Spinal cord (tissue), 10 donors: ENCODE data around the gene TOM1. TPM values are rescaled to one million over a fixed set of nuclear protein-coding genes. Genes with fewer than 3 reads are reported as not detected.

ENCODE experiments used
- DNase-seq, 6 donors: peaks; one replicate each; pipeline versions ENCODE4 v3.0.0 to v3.0.0-alpha.2; 2013 to 2015; ENCODE audit warnings: low spot score in 6 of 6, low read depth in 4 of 6
- H3K27ac ChIP-seq: one replicate; pipeline ENCODE4 v1.5.1; 2013; ENCODE audit warnings: low read depth, low read length, control low read depth
- H3K27me3 ChIP-seq: one replicate; pipeline ENCODE4 v1.6.1; 2013; ENCODE audit warnings: low read length; ENCODE audit not compliant: control insufficient read depth, insufficient read depth
- H3K36me3 ChIP-seq: one replicate; pipeline ENCODE4 v1.6.1; 2013; ENCODE audit warnings: low read length; ENCODE audit not compliant: control insufficient read depth, insufficient read depth
- H3K4me1 ChIP-seq: one replicate; pipeline ENCODE4 v1.6.1; 2013; ENCODE audit warnings: low read length; ENCODE audit not compliant: control insufficient read depth, insufficient read depth
- H3K4me3 ChIP-seq: one replicate; pipeline ENCODE4 v1.5.1; 2013; ENCODE audit warnings: low read depth, low read length, control low read depth
- H3K9me3 ChIP-seq: one replicate; pipeline ENCODE4 v1.6.1; 2013; ENCODE audit warnings: low read length; ENCODE audit not compliant: control insufficient read depth, insufficient read depth
- WGBS: methylation state at CpG from one replicate; pipeline ENCODE4 v1.1.5; 2013; ENCODE audit warnings: missing lambda C conversion rate; ENCODE audit not compliant: insufficient coverage; 5-methylcytosine and 5-hydroxymethylcytosine counted together
- polyA plus RNA-seq, 2 donors: library from polyadenylated mRNA; unstranded; fragments of 120-200 nt; gene quantifications; one replicate each; pipeline ENCODE4 v1.2.1, GENCODE V29; 2013; ENCODE audit not compliant: insufficient read length in 2 of 2
- total RNA-seq, 2 donors: library from RNA; depleted of rRNA in 1 of 2; stranded (reverse); fragments of 120-200 nt in 1 of 2; fragments of >200 nt in 1 of 2; gene quantifications; one replicate each; pipeline versions ENCODE4 v1.2.3 to v1.2.4, GENCODE V29; 2013 to 2014
- donor health status: healthy.

Gene TOM1
- total and polyA plus RNA-seq, 4 donors = 20.0 to 52.7 (median 38.8) TPM

DNA sequence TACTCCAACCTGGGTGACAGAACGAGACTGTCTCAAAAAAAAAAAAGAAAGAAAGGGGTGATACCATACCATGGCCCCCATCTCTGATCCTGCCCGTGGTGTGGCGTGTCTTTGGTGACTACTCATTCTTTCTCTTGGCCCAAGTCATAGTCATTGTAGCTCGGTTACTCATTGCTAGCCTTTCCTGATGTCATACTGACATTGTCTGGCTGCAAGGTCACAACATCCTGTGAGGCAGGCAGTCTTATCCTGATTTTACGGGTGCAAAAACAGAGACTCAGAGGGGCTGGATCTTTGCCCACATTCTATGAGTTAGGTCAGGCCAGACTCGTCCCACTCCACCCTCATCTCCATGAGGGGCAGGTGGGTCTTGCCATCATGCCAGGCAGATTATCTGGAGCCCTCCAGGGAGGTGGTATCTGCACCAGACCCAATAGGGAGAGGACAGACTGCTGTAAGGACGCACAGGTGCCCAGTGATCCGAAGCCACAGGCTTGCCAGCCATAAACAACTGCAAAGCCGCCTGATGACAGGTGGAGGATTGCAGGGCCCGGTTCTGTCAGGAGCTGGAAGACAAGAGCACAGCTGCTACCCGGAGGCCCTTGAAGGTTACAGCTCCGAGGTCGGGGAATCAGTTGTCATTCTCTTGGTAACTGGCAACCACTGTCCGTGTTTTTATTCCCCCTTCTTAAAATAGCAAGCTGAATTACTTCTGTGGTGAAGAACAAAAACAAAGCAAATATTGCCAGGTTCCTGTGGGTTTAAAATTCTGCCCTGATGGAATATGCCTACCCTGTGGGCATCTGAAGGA, 13.8 kb downstream of the TOM1 start:
- H3K4me3 ChIP-seq = no peak overlapping the region
- 51% methylated on average over 11 of the region's 14 CpGs for WGBS
- H3K4me1 ChIP-seq = peaks cover 21% of the 10 kb centered on the region
- H3K36me3 ChIP-seq = peaks cover 25% of the 10 kb centered on the region
- H3K27me3 ChIP-seq = no peaks in the 10 kb centered on the region
- H3K27ac ChIP-seq = no peak overlapping the region
- peak in 1 of 6 donors; percentile 48 for DNase-seq
- no peaks in the 10 kb centered on the region for H3K9me3 ChIP-seq

DNA sequence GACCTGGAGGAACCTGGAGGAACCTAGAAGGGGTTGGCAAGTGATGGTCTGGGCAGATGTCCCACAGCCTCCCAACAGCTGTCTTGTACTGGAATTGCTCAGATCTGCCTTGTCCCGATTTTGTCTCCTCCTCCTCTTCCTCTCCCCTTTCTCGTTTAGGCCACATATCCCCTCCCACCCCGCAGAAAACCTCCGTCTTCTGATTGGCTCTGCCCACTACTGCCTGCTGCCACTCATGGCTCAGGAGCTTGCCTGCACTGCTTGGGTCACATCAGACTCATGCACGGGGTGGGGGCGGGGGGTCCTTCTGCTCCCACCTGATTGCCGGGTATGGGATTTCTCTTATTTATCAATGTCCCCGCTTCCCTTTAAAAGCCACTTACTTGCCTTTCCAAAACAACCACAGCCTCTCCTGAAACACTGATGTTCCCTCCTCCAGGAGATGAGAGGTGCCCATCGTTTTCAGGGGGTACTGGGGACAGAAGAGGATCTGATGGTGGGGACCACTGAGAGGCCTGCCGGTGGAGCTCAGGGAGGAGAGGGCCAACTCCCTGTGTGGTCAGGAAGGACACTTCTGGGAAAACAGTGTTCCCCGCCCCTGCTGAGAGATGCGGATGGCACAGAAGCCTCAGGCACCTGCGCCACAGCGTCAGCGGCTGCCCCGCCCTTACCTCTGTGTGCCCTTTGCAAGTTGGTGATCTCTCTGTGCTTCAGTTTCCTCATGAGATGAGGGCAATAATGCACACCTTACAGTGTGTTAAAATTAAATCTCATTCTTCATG, 14.7 kb downstream of the TOM1 start:
- H3K27me3 ChIP-seq = no peaks in the 10 kb centered on the region
- H3K36me3 ChIP-seq = peaks cover 33% of the 10 kb centered on the region
- no peaks in the 10 kb centered on the region for H3K9me3 ChIP-seq
- no peak overlapping the region for H3K4me3 ChIP-seq
- H3K27ac ChIP-seq = no peak overlapping the region
- 74% methylated on average over 11 of the region's 16 CpGs for WGBS
- peak in 1 of 6 donors; percentile 59 for DNase-seq
- peaks cover 21% of the 10 kb centered on the region for H3K4me1 ChIP-seq

DNA sequence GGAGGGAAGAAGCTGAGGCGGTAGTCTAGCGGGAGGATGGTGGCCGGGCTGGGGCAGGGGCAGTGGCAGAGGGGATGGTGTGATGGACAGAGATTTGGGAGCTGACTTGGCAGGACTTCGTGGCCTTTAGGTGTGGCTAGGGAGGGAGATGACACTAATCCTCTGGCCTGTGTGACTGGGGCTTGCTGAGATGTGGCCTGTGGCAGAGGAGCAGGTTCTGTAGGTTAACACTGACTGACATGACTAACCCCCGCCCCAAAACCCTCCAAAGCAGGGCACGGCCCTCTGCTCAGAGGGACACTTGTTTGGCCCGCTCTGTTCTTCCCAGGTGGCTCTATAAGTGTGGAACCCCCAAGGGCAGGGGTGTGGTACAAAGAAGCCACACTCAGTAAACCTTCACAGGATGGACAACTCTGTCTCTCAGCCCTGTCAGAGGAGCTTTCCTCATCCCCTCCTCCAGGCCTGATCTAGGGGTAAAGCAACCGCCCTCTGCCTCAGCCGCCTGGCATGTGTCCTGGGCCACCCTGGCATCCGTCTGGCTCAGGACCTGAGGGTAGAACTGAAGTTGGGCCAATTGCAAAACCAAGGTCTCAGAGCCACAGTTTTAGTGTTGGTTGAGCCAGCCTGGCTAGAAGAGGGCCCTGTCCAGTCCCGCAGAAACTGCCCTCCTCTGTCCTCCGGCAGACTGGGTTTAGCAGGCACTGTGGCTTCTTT, 15.6 kb downstream of the TOM1 start:
- 81% methylated on average over 11 of the region's 12 CpGs for WGBS
- Histone ChIP-seq H3K4me3 (no peak overlapping the region), H3K27me3 (no peaks in the 10 kb centered on the region), H3K4me1 (peaks cover 21% of the 10 kb centered on the region), H3K9me3 (no peaks in the 10 kb centered on the region), H3K27ac (no peak overlapping the region), H3K36me3 (peaks cover 43% of the 10 kb centered on the region)
- no peak for DNase-seq

DNA sequence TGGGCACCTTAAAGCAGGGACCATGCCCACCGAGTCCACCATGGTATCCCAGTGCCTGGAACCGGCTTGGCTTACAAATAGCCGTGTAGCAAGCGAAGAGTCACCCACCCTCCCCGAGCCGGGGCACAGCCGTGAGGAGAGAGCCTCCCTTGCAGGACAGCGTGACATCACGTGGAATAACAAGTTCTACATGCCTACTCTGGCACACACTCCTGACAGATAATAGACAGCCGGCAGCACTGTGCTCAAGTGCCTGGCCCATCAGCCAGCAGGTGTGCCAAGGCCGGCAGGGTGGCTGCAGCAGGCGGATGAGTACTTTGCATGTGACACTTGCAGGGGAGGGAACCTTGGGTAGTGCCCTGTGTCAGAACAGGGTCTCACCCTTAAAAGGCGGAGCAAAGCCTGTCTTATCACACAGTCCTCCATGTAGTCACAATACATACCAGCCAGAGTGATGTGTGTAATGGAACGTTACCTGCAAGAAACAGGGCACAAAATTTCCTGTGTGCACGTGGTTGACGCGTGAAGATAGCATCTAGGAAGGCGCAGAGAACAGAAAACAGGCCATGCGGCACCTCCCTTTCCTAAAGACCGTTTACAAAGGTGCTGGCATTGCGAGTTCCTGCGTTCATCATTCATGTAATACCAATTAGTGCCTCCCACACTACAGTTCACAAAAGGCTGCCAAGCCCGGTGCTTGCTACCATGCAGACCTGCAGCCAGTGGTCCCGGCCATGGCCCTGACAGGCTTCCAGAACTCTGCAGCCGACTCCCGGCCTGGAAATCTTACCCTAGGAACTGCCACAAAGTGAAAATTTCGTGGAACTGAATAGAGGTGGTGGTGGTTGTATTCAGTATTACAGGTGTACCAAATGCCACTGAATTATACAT, 16.4 kb downstream of the TOM1 start:
- Histone ChIP-seq H3K4me1 (peaks cover 21% of the 10 kb centered on the region), H3K9me3 (no peaks in the 10 kb centered on the region), H3K4me3 (no peak overlapping the region), H3K36me3 (peaks cover 48% of the 10 kb centered on the region), H3K27me3 (no peaks in the 10 kb centered on the region), H3K27ac (no peak overlapping the region)
- peak in 1 of 6 donors; percentile 2 for DNase-seq
- WGBS = 87% methylated on average over 23 of the region's 27 CpGs

DNA sequence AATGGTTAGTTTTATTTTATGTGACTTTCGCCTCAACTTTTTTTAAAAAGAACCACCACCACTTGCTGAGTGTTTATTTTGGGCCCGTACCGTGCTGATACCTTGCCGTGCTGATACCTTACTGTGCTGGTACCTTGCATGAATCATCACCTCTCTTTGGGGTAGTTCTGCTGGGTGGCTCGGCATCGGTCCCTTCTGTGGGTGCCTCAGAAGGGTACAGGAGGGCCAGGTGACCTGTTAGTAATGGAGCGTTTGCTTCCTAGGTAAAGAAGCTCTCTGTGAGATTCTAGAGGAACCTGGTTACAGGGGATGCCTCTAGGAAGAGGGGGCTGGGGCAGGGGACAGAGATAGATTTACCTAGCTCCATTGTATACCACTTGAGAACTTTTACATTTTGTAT, 17.1 kb downstream of the TOM1 start:
- DNase-seq = no peak
- H3K36me3 ChIP-seq = peaks cover 51% of the 10 kb centered on the region

DNA sequence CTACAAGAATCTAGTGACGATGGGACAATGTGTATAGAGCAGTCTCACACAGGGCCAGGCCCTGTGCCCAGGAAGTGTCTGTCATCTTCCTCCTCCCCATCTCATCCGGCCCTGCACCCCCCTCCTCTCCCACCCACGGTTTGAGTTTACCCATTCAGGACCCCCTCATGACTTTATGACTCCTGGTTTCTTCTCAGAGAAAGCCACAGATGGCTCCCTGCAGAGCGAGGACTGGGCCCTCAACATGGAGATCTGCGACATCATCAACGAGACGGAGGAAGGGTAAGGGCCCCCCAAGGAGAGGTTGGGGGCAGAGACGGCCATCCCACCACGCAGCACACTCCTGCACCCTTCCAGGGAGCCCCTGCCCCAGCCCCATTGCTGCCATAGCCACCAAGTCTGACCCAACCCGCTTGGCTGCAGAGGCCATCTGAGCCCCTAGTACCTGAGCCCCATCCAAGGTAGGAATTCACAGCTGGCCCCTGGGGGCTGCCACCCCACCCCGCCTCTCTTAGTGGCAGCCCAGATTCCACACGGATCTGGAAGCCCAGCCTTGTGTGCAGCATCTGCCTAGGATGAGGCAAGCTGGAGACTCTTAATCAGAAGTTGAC, 18.1 kb downstream of the TOM1 start:
- H3K9me3 ChIP-seq = no peaks in the 10 kb centered on the region
- 60% methylated on average over 12 of the region's 12 CpGs for WGBS
- H3K27ac ChIP-seq = no peak overlapping the region
- no peaks in the 10 kb centered on the region for H3K27me3 ChIP-seq
- H3K4me3 ChIP-seq = no peak overlapping the region
- peaks cover 19% of the 10 kb centered on the region for H3K4me1 ChIP-seq
- no peak for DNase-seq
- peaks cover 60% of the 10 kb centered on the region for H3K36me3 ChIP-seq

More for the DNA sequence above, 17.1 kb downstream of the TOM1 start:
- H3K9me3 ChIP-seq = no peaks in the 10 kb centered on the region
- WGBS = 96% methylated on average over 5 of the region's 7 CpGs
- H3K4me1 ChIP-seq = peaks cover 21% of the 10 kb centered on the region
- H3K27me3 ChIP-seq = no peaks in the 10 kb centered on the region
- no peak overlapping the region for H3K27ac ChIP-seq
- no peak overlapping the region for H3K4me3 ChIP-seq

DNA sequence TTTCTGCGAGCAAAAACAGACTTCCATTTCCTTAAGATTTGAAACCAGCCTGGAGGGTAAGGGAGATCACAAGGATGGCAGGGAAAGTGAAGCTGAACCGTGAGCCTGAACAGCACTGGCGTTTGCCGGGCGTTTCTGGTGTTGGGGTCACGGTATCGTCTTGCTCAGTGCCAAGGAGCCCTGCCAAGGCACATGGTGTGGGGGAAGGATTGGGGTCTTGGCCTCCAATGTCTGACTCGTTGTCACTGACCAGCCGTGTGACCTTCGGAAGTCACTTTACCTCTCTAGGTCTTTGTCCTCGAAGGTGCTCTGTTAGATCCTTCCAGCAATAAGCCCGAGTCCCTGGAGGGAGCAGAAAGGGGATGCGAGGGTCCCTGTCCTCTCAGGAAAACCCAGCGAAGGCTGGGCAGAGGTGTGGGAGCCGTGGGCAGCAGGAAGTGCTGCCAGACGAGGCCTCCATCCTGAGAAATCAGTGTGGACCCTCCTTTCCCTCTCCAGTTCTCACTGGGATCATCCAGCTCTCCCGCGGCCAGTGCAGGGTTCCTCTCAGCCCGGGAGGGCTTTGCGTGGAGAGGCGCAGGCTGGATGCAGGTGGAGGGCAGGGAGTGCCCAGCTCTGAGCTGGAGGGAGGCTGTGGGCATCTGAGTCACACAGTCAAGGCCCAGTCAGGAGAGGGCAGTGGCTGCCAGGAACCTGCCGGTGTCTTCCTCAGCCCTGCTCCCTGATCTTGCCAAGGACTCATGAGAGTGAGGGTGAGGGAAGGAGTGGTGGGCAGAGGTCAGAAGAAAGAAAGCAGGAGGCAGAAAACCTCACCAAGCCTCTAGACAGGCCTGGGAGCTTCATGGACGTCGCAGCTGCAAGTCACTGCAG, 18.9 kb downstream of the TOM1 start:
- Histone ChIP-seq H3K36me3 (peaks cover 66% of the 10 kb centered on the region), H3K9me3 (no peaks in the 10 kb centered on the region), H3K4me1 (peaks cover 12% of the 10 kb centered on the region), H3K4me3 (no peak overlapping the region), H3K27ac (no peak overlapping the region), H3K27me3 (no peaks in the 10 kb centered on the region)
- DNase-seq = no peak
- 95% methylated on average over 20 of the region's 24 CpGs for WGBS

DNA sequence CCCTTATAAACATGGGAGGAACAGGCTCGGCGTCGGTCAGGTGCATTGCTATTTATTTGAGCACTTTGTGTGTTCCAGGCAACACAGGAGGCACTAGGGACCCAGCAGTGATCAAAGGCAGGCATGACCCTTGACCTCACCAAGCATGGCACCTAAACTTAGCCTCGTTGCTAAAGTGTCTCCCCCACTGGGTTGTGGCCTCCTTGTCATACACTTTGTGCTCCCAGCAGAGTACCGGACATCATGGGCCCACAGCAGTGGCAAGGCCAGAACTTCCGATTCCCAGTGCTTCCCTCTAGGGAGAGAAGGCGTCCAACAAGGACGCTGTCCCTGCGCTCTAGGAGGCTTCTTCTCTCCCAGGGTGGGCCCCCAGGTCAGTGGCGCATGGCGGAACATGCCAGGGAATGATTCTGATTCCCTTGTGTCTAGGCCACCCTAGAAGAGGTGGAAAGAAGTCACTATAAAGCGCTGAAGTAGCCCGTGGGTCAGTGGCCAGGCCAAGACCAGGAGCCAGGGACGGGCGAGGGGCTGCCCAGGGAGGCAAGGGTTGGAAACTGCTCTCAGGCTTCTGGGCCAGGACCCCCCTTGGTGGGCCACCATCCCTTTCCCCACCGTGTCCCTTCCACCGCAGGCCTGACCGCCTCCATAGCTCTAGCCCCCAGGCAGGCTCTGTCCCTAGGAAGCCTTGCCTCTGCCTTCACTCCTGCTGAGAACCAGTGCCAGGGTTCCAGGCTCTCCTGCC, 19.7 kb downstream of the TOM1 start:
- peaks cover 73% of the 10 kb centered on the region for H3K36me3 ChIP-seq
- 91% methylated on average over 16 of the region's 18 CpGs for WGBS
- no peak overlapping the region for H3K4me3 ChIP-seq

More for the DNA sequence above, 19.7 kb downstream of the TOM1 start:
- peaks cover 10% of the 10 kb centered on the region for H3K4me1 ChIP-seq
- H3K27ac ChIP-seq = no peak overlapping the region
- DNase-seq = no peak
- no peaks in the 10 kb centered on the region for H3K9me3 ChIP-seq
- no peaks in the 10 kb centered on the region for H3K27me3 ChIP-seq
